ENCODE measurements around the gene TTC4. TPM values are rescaled to one million over a fixed set of nuclear protein-coding genes. Genes with fewer than 3 reads are reported as not detected.

The TTC4 gene
- total RNA-seq, 6 experiments from 2014 or later = 8.1 to 19.2 (median 10.0) TPM

DNA sequence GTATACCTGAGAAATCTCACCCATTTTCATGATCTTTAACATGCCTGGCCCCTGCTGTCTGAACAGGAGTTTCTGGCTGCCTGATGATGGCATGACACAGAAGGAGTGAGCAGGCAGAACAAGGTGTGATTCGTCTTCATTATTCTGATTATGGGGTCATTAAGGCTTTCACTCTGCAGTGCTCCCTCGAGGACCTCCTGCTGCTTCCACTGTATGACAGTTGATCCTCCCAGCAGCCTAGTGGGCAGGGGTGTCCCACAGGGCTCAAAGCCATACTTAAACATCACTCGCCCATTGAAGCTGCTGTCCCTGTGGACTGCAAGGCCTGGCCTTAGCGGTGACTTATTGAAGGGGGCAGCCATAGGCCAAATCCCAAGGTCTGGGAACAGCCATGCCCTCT is 61.4 kb downstream of the TTC4 start:
- DNase-seq = no peak
- no peaks in the 10 kb centered on the region for H3K36me3 ChIP-seq
- ATAC-seq = no peak
- 56% methylated on average over 1 of the region's 4 CpGs for WGBS (ENCODE audit: insufficient coverage, low coverage, low lambda C conversion rate, missing lambda C conversion rate)
- H3K4me3 ChIP-seq = no peak overlapping the region
- peaks cover 0 to 4% (median 0%) of the 10 kb centered on the region in 4 donors for H3K4me1 ChIP-seq
- TF ChIP-seq POLR2A (IDR thresholded peaks at IDR 0.05) = no peak
- TF ChIP-seq, protein P1, sequence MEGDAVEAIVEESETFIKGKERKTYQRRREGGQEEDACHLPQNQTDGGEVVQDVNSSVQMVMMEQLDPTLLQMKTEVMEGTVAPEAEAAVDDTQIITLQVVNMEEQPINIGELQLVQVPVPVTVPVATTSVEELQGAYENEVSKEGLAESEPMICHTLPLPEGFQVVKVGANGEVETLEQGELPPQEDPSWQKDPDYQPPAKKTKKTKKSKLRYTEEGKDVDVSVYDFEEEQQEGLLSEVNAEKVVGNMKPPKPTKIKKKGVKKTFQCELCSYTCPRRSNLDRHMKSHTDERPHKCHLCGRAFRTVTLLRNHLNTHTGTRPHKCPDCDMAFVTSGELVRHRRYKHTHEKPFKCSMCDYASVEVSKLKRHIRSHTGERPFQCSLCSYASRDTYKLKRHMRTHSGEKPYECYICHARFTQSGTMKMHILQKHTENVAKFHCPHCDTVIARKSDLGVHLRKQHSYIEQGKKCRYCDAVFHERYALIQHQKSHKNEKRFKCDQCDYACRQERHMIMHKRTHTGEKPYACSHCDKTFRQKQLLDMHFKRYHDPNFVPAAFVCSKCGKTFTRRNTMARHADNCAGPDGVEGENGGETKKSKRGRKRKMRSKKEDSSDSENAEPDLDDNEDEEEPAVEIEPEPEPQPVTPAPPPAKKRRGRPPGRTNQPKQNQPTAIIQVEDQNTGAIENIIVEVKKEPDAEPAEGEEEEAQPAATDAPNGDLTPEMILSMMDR (IDR thresholded peaks at IDR 0.05) = no peak
- intact Hi-C loops (cut with DNase I) = no loop called here
- no peaks in the 10 kb centered on the region for H3K9me3 ChIP-seq
- no peak overlapping the region for H3K27ac ChIP-seq
- H3K27me3 ChIP-seq = no peaks in the 10 kb centered on the region

DNA sequence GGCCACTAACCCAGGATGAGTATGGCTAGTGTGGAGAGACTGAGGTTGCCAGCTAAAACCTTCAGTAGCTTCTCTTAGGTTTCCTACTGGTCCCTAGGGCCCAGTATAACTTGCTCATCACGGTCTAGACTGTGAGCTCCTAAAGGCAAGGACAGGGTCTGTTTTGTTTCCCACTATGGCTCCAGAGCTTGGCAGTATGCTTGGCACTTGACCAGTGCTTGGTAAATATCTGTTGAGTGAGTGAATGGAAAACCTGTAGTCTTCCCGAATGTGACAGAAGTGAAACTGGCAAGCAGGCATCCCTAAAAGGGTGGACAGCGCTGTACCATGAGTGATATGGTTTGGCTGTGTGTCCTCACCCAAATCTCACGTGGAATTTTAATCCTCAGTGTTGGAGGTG is 61.8 kb downstream of the TTC4 start:
- DNase-seq (no peak), ATAC-seq (no peak)
- no peaks in the 10 kb centered on the region for H3K9me3 ChIP-seq
- intact Hi-C loops (cut with DNase I) = no loop called here
- TF ChIP-seq POLR2A (IDR thresholded peaks at IDR 0.05) = no peak
- TF ChIP-seq, protein P1 (IDR thresholded peaks at IDR 0.05) = no peak
- H3K27me3 ChIP-seq = no peaks in the 10 kb centered on the region
- H3K36me3 ChIP-seq = no peaks in the 10 kb centered on the region
- H3K4me1 ChIP-seq = peaks cover 0 to 4% (median 0%) of the 10 kb centered on the region in 4 donors
- no peak overlapping the region for H3K27ac ChIP-seq
- 80% methylated on average over 4 of the region's 4 CpGs for whole genome bisulfite sequencing (ENCODE audit: insufficient coverage, low coverage, low lambda C conversion rate, missing lambda C conversion rate)
- H3K4me3 ChIP-seq = no peak overlapping the region

DNA sequence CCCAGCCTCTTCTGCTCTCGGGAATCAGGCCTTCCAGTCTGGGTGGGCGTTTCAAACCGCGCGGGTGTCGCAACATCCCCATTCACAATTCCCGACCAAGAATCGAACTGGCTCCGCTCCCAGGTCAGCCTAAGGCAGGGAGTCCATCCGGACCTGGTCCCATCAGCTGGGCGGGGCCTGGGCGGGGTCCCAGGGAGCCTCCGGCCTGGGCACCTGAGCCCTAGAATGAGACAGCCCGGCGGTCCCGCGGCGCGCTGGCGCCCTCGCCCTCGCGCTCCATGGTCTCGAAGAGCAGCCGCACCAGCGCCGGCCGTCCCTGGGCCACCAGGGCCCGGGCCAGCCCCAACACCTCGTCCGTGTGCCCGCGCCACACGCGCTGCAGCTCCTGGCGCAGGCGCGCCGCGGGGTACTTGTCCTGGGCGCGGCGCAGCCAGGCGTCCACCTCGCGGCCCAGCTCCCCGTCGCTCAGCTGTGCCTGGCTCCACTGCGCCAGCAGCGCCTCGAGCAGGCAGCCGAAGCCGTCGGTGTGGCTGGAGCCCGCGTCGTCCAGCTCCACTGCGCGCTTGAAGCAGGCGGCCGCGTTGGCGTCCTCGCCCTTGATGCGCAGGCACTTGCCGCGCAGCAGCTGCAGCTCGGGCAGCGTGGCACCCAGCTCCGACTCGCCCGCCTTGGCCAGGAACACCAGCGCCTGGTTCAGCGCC is 65.5 kb downstream of the TTC4 start:
- H3K36me3 ChIP-seq = no peaks in the 10 kb centered on the region
- no peak overlapping the region for H3K4me3 ChIP-seq
- no peaks in the 10 kb centered on the region for H3K27me3 ChIP-seq
- H3K9me3 ChIP-seq = no peaks in the 10 kb centered on the region
- ATAC-seq (peak; percentile 52 to 84 (median 80)), DNase-seq (peak; percentile 64 to 75 (median 67))
- H3K4me1 ChIP-seq = peaks cover 0 to 4% (median 0%) of the 10 kb centered on the region in 4 donors
- intact Hi-C loops (cut with DNase I) = no loop called here
- H3K27ac ChIP-seq = no peak overlapping the region
- 32% methylated on average over 17 of the region's 74 CpGs for WGBS (ENCODE audit: insufficient coverage, low coverage, low lambda C conversion rate, missing lambda C conversion rate)
- TF ChIP-seq, protein P1 (IDR thresholded peaks at IDR 0.05) = no peak
- no peak for TF ChIP-seq POLR2A (IDR thresholded peaks at IDR 0.05)

DNA sequence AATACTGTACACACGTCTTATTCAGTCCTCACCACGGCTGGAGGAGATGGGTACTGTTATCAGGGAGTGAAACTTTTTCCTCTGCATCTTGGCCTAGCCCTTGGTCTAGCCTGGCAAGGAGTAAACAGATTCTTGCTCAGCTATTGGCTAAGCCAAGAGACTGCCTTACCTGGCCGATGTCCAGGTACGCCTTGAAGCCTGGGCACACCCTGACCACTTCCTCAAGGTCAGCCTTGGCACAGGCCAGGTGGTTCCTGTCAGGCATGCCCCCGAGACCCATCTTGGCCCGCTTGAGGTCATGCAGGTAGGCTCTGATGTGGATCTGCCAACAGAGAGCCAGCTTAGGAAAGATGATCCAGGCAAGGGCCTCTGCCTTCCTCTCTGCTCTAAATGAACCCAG is 66.5 kb downstream of the TTC4 start:
- DNase-seq (no peak), ATAC-seq (no peak)
- Histone ChIP-seq H3K36me3 (no peaks in the 10 kb centered on the region), H3K27me3 (no peaks in the 10 kb centered on the region), H3K4me3 (no peak overlapping the region), H3K27ac (no peak overlapping the region), H3K4me1 (peaks cover 0 to 4% (median 0%) of the 10 kb centered on the region in 4 donors), H3K9me3 (no peaks in the 10 kb centered on the region)
- intact Hi-C loops (cut with DNase I) = no loop called here
- WGBS (ENCODE audit: insufficient coverage, low coverage, low lambda C conversion rate, missing lambda C conversion rate) = 86% methylated on average over 4 of the region's 6 CpGs
- TF ChIP-seq POLR2A (IDR thresholded peaks at IDR 0.05) = no peak
- TF ChIP-seq, protein P1 (IDR thresholded peaks at IDR 0.05) = no peak
